Measurements from ENCODE around the gene TP53TG5.

TP53TG5 gene

DNA sequence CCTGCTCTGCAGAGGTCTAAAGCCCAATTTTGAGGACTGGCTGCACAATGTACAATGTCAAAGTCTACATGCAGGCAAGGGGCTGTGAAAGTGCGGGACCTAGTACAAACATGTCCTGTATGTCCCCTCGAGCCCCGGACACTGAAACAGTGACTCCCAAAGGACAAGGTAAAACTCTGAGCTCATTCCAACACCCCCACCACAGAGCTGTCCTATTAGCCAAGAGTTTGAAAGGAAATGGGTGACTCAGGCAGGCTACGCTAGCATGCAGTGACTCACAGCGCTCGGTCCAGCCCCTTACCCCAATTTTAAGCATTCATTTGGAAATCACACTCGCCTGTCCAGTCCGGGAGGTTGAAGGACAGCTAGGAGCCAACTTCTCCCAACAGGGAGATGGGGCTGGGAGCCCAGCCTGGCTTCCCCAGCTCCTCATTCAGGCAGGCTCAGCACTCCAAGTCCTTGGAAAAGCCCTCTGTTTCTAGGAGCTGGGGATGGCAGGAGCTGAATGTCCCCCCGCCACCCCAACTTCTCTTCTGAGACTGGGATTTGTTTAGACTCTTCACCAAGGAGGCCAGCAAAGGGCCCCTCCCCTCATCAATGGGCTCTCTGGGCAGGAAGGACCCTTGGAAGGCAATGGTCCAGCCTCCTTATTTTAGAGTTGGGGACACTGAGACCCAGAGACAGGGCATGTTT, 33.8 kb downstream of the TP53TG5 start:
- DNase-seq: no peak

DNA sequence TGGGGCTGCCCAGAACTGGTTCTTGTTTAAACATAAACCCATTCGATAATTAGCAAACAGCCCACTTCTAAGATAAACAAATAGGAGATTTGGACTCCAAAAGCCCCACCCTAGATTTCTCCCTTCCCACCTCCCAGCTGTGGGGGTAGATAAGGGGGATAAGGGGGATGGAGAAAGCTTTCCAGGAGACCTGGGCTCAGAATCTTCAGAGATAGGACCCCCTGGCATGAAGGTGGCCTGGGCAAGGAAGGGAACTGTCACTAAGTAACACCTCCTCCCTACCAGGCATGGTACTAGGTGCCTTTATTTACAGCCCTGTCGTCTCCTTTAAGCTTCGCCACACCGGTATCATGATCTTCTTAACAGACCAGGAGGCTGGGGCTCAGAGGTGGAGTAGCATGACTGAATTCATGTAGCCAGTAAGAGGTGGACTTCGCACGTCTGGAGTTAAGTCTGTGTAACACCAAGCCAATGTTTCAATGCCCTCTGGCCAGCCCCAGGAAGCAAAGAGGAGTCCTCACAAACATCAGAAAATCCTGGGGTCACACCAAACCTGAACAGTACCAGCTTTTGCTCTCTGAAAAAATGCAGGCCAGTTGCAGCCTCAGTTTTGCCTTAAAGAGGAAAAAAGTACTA, 34.5 kb downstream of the TP53TG5 start:
- peak; percentile 26 for DNase-seq

DNA sequence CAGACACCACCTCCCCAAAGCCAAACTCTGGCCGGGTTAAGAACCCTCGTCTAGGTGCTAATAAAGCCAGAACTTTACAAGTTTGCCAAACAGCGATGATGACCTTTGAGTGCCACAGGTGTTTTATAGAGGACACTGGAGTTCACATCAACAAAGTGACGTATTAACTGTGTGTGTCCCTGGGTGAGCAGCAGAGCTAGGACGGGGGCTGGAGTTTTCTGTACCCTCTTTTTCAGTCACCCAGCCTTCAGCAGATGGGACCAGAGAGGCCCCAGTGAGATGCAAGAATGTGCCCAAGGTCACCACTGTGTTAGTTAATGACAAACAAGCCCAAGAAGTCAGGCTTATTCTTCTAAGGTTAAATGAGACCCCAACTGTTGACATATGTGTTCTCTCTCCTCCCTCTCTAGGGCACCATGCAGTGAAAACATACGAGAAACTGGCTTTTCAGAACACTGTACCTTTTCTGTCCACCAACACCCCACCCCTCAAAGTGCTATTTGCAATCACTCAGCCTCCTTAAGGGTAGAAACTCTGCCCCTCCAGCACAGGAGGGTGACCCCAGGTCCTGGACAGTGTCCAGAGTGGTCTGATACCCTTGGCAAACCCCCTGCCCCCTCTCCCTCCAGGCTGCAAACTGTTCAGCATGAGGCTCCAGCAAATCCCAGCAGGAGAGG, 35.1 kb downstream of the TP53TG5 start:
- no peak for DNase-seq

GRCh38 chr20:45341939-45342854, 35.9 kb downstream of the TP53TG5 start:
- no peak for DNase-seq

GRCh38 chr20:45341579-45341938, 36.6 kb downstream of the TP53TG5 start:
- DNase-seq: no peak

- no peak for DNase-seq
Observed at GRCh38 chr20:45340951-45341350, 37.2 kb downstream of the TP53TG5 start.

GRCh38 chr20:45340236-45340847, 37.8 kb downstream of the TP53TG5 start:
- no peak for DNase-seq

GRCh38 chr20:45339799-45340198, 38.3 kb downstream of the TP53TG5 start:
- no peak for DNase-seq

DNA sequence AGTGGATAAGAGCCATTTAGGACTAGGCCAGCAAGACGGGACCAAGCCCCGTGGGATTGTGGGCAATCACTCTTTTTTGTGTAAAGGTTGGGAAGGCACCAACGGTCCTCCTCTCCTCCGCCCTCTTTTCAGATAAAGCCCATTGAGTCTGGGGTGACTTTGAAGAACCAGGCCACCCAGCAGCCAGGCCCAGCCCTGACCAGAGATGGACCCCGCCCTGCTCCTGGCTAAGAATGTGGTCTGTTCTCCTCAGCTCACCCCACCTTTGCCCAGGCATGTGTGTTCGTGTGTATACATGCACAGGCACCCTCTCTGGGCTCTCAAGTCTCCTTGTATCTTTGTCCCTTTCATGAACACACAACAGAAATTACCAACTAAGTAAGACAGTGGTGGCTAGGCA, 39.0 kb downstream of the TP53TG5 start:
- DNase-seq: no peak

DNA sequence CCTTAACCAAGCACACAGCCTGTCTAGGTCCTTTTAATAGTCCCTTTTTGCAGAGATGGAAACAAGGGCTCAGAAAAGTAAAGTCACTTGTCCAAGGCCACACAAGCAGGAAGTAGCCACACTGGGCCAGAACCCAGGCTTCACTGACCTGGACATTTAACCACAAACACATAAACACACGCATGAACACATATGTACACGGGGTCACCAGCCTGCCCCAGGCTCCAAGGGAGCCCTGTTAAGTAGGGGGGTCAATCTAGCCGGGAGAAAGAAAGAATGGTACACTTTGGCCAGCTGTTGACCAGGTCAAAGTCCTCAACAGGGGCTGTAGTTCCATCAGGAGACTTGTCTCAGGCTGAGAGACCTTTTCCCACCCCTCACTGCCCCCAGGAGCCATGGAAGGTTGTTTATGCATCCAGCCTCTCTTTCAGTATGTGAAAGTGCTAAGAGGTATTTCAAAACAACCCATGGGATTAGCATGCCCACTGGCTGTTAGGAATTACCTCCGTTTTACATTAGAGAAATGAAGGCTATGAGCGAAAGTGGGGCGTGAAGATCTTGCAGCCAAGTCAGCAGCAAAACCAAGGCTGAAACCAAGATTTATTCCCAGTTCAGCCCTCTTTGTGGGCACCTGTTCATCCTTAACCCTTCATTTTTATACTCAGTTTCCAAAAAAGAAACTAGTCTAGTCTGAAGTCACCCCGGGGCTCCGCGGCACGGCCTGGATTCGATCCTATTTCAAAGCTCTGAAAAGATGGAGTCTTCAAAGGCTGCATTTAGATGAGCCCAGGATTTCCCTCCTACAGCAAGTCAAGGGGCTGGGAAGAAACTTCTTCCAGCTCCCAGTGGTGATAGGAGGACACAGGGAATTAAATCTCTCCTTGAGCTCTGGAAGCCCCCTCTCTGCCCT, 39.7 kb downstream of the TP53TG5 start:
- no peak for DNase-seq

DNA sequence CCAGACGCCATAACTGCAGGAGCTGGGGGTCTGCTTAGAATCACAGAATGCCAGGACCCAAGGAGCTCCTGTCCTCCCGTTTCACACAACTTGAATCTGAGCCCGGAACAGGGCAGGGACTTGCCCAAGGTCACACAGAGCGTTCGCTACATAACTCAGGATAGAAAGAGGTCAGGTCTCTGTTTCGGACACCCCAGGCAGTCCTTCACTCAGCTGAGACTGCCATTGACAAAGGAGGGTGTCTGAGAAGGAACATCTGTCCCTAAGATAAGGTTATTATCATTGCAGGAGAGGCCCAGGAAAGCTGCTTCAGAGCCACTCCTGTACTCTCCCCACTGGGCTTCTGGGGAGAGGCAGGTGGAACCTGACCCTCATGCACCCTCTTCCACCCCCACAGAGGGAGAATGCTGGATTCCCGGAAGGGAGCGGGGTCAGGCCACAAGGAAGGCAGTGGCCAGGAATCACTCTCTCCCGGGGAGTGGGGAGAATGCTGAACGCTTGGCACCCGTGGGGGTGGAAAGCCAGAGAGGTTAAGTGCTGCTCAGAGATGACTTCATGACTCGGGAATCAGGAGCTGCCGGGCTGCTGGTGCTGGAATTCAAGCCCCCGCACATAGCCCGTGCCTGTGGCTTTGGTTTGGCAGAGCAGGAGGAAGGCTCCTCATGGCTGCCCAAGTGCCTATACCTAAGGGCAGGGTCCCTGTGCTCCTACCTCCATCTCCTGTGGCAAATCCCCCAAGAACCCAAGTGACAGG, 40.6 kb downstream of the TP53TG5 start:
- no peak for DNase-seq

DNA sequence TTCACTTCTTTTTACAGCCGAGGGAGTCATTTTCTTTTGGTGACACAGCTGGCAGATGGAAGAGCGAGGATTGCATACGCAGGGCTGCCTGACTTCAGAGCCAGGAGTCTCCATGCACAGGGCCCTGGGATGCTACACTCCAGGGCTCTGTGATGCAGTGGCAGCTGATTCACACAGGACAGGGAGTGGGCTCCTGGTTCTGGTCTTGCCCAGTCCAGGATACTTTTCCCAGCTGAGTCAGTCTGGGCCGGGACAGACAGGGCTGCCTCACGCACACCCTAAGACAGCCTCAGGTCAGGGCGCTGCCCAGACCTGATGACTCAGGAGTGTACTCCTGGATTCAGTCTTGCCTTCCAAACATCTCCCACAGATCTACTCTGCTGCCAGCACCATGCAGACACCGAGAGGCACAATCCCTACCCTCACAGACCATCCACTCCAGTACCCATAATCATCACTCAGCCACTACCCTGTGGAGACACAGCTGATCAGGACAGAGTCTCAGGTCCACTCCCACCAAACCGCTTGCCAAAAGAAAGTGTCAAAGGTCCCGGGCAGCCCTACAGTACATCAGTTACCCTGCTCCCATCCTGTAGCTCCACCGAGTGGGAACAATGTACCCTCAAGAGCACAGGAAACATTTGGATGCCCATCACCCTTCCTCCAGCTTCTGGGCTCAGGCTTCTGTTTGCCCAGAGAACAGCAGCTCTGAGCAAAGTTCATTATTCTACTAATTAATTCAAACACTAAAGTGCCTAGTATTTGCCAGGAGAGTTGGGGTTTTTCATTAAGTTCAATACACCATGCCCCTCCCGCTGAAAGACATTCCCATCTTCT, 41.4 kb downstream of the TP53TG5 start:
- DNase-seq: no peak

DNA sequence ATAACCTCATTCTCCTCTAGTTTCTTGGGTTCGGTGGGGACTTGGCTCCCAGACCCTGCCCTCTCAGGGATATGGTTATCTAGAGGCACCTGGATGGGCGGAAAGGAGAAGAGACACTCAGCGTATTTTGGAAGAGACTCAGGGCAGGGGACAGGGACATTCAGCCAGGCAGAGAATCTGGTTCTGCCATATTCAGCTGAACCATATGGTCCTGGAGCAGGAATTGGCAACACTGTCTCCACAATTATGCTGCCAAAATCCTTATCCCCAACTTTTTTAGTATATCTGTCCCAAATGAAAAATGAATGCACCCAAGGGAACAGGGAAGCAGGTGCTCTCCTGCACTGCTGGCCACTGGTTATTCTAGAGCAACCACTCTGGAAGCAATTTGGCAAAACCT, 47.6 kb downstream of the TP53TG5 start:
- no peak for DNase-seq

- no peak for DNase-seq
Observed at GRCh38 chr20:45329497-45330319, 48.4 kb downstream of the TP53TG5 start.

GRCh38 chr20:45328451-45328850, 49.7 kb downstream of the TP53TG5 start:
- no peak for DNase-seq

DNA sequence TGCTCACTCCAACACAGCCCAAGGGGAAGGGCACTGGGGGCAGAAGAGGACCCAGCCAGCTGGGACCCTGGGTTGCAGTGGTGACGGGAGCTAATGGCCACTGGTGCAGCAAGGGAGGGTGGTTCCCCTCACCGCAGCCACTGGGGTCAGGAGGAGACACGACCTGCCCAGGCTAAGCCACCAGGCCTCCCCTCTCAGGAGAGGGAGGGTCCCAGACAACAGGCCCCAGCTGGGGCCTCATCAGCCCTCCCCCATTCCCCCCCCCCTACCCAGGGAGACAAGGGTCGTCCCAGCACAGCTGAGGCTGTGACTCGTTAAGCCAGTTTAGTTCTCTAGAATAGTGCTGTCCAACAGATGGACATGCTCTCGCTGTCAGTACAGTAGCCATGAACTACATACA, 52.8 kb downstream of the TP53TG5 start:
- no peak for DNase-seq

GRCh38 chr20:45323731-45324130, 54.4 kb downstream of the TP53TG5 start:
- DNase-seq: no peak

- no peak for DNase-seq
Observed at GRCh38 chr20:45322952-45323383, 55.2 kb downstream of the TP53TG5 start.
